Stimulated activated CD8-positive, alpha-beta memory T cell treated with anti-CD3 and anti-CD28 coated beads, Interleukin-2, amount 100 ng/mL, for 48 hours (primary cell): Measurements from ENCODE around the gene SETDB2.

Source experiments
- DNase-seq, 2 donors: peaks; one replicate each; pipeline ENCODE4 v3.0.0-alpha.2; 2020; ENCODE audit warnings: low read depth in 2 of 2

The SETDB2 gene

DNA sequence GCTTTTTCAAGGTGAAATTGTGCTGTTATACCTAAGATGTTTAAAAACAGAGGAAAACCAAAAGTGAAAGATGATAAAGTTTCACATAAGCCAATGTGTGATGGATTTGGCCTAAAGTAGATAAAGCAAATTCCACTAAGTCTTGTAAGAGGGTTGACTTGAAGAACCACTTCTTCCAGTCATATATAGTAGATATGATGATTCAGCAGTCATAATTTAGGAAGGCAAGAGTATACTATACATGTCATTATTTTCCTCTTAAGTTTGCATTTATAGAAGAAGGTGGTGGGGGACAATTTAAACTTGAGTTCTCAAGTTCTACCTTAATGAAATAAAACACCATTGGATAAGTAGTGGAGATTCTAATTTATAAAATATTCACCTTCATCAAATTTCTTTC is 88.9 kb downstream of the SETDB2 start:
- DNase-seq = no peak

DNA sequence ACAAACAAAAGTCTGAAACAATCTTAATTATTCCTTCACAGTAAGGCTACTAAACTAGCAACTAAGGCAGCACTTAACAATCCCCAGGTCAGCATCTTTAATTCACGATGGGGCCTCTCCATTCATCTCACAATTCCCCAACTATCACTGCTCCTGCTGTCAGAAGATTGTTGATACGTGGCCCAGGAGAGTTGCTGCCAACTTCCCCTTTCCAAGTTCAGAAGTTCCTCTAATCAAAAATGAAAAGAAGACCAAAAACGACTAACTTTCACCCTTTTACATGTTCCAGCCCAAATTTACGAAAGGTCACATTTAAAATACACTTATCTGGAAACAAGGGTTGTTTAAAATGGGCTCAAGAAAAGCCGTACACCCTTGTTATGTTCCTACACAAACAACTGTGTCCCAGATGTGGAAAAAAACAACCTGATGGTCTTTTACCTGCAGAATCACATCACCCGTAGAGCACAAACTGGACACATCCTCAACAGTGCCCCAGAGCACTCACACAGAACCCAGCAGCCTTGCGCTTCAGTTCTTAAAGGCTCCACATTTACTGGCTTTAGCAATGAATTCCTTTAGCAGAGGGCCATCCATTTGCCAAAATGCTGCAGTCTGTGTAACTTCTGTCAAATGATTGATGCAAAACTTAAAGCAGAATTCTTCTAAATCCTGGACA is 89.7 kb downstream of the SETDB2 start:
- no peak for DNase-seq

DNA sequence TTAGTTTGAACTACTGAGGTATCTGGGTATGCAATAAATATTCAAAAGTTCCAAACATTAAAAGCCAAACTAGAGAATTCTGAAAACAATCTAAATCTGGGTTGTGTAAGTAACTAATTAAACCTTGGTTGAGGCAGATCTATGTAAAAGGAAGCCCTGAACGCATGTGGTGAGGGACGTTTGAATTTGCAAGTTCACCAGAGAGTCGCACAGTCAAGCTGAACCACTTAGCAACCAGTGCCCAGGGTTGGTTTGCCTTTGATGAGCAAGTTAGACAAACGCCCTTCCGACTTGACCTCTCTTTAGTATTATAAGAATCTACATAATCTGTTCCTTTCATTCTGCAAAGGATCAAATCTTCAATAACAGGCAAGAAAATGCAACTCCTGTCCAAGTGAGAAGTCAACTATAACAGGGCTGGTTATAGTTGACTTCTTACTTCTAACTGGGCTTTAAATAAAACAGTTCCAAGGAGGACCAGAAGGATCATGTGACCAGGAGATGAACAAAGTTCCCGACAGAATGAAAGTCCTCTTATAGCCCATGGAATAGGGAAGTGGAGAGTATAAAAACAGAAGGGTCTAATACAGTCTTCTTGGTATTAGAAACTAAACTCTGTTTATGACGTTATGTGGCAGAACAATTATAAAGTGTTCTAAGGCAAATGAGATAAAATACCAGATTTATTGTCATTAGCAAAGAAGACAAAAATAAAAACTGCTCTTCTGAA is 92.2 kb downstream of the SETDB2 start:
- DNase-seq = no peak

DNA sequence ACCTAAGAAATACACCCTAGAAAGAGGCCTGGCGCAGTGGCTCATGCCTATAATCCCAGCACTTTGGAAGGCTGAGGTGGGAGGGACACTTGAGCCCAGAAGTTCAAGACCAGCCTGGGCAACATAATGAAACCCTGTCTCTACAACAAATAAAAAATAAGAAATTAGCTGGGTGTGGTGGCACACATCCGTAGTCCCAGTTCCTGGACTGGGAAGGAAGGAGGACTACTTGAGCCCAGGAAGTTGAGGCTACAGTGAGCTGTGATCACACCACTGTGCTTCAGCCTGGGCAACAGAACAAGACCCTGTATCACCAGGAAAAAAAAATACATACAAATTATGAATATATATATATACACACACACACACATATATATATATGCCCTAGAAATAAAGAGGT is 94.3 kb downstream of the SETDB2 start:
- no peak for DNase-seq

DNA sequence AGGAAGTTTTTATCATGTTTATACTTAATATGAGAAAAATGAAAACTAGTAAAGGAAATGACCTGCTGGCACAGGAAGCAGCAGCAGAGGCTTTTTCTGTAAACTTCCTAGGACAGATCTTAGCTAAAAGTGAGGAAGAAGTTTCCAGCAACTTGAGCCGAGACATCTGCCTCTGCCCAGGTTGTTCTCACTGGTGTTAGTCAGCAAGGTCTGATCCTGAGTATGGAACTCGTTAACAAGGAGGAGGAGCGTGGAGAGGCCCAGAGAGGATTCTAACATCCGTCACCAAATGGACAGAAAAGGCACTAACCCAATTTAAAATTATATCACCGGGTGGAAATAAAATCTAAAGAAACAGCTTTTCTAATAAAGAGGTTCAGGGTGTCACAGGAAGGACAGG is 95.2 kb downstream of the SETDB2 start:
- DNase-seq = no peak

DNA sequence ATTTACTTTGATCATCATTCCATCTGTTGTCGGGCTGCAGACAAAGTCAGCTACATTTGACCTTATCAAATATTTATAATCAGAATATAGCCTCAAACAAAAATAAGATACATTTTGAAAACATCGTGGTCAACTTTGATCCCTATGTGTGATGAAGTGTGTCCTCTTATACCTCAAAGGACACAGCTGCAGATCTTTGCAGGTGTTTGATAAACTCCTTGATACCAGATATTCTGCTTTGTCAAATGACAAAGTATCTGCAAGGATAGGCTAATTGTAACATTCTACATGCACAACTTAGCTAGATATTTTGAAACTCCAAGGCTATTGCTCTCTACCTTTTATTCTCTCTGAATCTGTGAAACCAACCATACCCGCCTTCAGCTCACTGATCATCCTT is 95.7 kb downstream of the SETDB2 start:
- no peak for DNase-seq

DNA sequence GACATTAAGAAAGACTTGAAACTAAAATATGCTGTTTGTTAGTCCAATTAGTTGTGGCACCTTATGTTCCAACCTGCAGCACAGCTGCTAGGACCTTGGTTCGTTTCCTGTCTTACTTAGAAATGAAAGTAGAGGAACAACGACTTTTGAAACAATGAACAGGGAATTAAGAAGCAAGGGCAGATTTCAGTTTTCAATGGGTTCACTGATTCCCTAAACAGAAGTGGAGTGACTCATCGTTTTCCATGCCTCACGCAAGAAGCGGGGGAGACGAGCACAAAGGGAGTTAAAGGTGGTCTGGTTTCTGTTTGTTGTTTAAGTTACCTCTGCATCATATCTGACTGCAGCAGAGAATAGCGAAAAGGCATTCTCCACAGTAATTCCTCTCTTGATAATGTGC is 96.5 kb downstream of the SETDB2 start:
- no peak for DNase-seq

DNA sequence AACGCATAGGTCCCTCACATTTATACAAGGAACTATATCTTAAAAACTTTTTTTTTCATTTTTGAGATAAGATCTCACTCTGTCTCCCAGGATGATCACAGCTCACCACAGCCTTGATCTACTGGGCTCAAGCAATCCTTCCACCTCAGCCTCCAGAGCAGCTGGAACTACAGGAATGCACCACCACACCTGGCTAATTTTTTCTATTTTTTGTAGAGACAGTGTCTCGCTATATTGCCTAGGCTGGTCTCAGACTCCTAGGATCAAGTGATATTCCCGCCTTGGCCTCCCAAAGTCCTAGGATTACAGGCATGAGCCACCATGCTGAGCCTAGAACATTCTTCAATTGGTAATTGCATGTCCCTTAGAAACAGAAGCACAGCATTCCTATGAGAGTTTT is 99.6 kb downstream of the SETDB2 start:
- no peak for DNase-seq
